Measurements from ENCODE around the gene EIF3B. TPM values are rescaled to one million over a fixed set of nuclear protein-coding genes. Genes with fewer than 3 reads are reported as not detected.
"Not testable (repeated sequence)": the region's sequence is repeated elsewhere in the genome, so short reads cannot be mapped to it uniquely, and the experiment has no call there.

EIF3B gene
- polyA plus RNA-seq, 3 donors: 64.8 to 130 (median 74.6) TPM

DNA sequence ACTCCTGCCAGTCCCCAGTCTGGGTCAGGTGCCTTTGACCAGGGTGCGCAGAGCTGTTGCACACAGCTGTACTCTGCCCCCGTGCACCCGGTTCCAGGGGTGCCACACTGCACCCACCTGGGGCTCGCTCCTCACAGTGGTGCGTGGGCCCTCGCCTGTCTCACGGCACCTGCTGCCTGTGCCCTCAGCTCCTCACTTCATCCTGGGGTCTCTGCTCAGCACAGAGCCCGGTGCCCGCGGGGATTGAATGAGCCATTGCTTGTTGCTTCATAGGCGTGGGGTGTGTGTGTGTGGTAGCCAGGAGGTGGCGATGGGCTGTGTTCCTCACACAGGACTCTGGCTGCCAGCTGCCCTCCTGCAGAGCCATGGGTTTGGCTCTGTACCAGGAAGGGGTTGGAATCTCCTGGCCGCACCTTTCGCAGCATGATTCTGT is 18.5 kb downstream of the EIF3B start:
- no peak overlapping the region for H3K27ac ChIP-seq (ENCODE audit: low read depth, low read length)
- 72 to 92% (median 91%) methylated on average over 14 of the region's 14 CpGs for WGBS, 3 donors

- WGBS, 3 donors: 88 to 95% (median 89%) methylated on average over 7 of the region's 7 CpGs
- no peak overlapping the region for H3K27ac ChIP-seq (ENCODE audit: low read depth, low read length)
Measured at GRCh38 chr7:2373646-2374045, 19.0 kb downstream of the EIF3B start.

GRCh38 chr7:2374401-2374800 is 19.8 kb downstream of the EIF3B start:
- no peak overlapping the region for H3K27ac ChIP-seq (ENCODE audit: low read depth, low read length)
- 94% methylated on average over 18 of the region's 18 CpGs for WGBS, 3 donors

DNA sequence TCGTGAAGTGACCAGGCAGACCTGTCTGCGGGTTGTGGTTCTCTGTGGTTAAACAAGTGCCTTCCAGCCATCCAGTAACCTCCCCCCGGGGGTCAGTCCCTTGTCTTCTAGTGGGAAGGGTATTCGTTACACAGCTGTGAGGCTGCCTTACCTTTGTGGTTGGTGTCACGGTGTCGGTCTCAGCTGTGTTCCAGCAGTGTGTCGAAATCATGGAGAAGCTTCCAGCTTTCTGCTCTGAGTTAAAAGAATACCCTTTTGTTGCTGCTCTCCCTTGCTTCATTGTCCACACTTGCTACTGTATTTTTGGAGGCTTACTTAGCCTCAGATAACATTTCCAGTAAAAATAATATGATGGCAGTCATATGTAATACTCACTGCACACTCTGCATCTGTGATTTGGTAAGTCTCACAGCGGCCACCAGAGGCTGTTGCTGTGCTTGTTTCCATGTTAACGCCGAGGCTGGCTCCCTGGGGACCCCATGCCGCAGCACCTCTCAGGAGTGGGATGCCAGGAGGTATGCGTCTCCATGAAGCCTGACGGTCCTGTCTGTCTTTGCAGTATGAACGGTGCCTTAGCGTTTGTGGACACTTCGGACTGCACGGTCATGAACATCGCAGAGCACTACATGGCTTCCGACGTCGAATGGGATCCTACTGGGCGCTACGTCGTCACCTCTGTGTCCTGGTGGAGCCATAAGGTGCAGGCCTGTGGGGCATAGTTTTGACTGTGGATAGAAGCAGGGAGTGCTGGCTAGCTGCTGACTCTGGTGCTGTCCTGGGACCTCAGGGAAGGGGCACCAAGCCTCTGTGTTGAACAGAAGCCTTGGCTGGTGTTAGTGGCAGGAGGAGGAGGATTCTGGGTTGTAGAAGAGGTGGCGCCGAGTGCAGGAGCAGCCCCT is 20.5 kb downstream of the EIF3B start:
- no peak overlapping the region for H3K27ac ChIP-seq (ENCODE audit: low read depth, low read length)
- WGBS, 3 donors: 86 to 87% (median 86%) methylated on average over 26 of the region's 26 CpGs

DNA sequence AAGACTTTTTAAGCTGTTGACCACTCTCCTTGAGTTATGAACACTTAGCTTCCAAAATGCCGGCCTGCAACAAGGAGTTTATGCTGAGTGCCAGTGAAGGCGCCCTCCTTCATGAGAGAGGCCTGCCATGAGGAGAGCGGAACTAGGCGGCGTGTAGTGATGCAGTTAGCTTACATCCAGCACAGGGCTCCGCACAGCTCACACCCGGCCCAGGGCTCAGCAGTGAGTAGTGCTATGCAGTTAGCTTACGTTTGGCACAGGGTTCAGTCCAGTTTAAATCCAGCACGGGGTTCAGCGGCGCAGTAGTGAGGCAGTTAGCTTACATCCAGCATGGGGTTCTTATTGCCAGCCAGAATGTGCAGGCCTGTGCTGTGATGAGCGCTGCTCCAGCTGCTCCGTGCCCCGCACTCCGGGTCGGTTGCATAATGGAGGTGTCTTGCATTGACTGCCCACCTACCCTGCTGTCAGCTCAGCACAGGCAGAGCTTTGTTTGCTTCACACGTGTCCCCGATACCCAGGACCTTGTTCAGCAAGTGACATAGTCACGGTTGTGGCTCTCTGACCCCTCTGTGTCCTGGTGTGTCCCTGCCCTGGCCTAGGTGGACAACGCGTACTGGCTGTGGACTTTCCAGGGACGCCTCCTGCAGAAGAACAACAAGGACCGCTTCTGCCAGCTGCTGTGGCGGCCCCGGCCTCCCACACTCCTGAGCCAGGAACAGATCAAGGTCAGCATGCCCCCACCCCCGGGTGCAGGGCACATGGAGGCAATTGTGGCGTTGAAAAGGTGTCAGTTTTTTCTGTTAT is 21.9 kb downstream of the EIF3B start:
- H3K27ac ChIP-seq (ENCODE audit: low read depth, low read length): no peak overlapping the region
- WGBS, 3 donors: 54 to 95% (median 94%) methylated on average over 27 of the region's 27 CpGs

DNA sequence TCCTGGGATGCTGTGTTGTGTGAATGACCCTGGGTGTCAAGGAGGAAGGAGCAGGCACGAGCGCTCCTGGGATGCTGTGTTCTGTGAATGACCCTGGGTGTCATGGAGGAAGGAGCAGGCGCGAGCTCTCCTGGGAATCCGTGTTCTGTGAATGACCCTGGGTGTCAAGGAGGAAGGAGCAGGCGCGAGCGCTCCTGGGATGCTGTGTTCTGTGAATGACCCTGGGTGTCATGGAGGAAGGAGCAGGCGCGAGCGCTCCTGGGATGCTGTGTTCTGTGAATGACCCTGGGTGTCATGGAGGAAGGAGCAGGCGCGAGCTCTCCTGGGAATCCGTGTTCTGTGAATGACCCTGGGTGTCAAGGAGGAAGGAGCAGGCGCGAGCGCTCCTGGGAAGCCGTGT is 22.9 kb downstream of the EIF3B start:
- not testable (repeated sequence) for H3K27ac ChIP-seq (ENCODE audit: low read depth, low read length)
- WGBS, 3 donors: 88 to 97% (median 94%) methylated on average over 12 to 14 of the region's 18 CpGs

DNA sequence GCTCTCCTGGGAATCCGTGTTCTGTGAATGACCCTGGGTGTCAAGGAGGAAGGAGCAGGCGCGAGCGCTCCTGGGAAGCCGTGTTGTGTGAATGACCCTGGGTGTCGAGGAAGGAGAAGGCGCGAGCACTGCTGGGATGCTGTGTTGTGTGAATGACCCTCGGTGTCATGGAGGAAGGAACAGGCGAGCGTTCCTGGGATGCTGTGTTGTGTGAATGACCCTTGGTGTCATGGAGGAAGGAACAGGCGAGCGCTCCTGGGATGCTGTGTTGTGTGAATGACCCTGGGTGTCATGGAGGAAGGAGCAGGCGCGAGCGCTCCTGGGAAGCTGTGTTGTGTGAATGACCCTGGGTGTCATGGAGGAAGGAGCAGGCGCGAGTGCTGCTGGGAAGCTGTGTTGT is 23.5 kb downstream of the EIF3B start:
- not testable (repeated sequence) for H3K27ac ChIP-seq (ENCODE audit: low read depth, low read length)
- WGBS, 3 donors: 85 to 94% (median 90%) methylated on average over 13 to 16 of the region's 18 CpGs

GRCh38 chr7:2379161-2379560 is 24.5 kb downstream of the EIF3B start:
- WGBS, 3 donors: 93 to 97% (median 96%) methylated on average over 20 of the region's 20 CpGs
- H3K27ac ChIP-seq (ENCODE audit: low read depth, low read length): no peak overlapping the region

DNA sequence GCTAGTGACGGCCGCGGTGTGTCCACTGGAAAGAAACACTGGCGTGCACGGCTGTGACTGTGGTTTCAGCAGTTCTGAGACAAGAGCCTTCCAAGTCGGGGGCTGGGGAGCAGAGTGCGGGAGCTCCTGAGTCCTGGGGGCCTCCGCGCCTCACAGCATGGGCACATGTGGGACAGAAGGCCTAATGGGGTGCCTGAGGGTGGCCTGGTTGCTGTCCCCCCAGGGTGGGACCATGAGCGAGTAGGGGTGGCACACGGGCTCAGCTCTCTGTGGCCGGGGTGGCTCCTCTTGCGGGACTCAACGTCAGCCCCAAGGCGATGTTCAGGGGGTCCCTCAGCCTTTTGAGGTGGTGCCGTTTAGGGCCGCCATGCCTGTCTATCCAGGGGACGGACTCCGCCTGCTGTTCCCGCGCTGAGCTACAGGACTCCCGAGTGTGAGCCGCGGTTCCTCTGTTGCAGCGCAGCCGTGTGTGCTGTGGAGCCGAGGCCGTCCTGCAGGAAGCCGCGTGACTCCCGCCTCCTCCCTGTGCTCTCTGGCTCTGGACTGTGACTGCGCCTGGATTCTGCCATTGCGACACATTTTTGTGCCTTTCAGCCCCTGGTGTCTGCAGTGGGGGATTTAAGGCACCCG is 25.3 kb downstream of the EIF3B start:
- no peak overlapping the region for H3K27ac ChIP-seq (ENCODE audit: low read depth, low read length)
- WGBS, 3 donors: 86 to 91% (median 88%) methylated on average over 34 of the region's 34 CpGs

DNA sequence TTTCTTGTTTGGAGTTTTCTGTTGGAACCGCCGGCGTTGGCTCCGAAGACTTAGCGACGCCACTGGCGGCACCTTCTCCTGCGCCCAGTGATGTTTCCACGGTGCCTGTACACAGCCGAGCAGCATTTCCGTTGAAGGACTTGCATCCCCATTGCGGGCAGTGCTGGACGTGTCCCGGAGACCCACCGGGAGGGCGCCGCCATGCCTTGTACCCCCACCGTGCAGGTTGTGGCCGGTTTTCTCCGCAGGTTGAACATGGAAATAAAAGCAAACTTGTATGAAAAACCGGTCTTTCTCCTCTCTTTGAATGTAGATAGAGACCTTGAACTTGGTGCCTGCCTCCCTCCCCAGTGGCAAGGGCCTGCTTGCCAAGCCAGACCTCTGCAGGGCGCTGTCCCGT is 25.8 kb downstream of the EIF3B start:
- 93 to 95% (median 95%) methylated on average over 23 of the region's 23 CpGs for WGBS, 3 donors
- H3K27ac ChIP-seq (ENCODE audit: low read depth, low read length): no peak overlapping the region

DNA sequence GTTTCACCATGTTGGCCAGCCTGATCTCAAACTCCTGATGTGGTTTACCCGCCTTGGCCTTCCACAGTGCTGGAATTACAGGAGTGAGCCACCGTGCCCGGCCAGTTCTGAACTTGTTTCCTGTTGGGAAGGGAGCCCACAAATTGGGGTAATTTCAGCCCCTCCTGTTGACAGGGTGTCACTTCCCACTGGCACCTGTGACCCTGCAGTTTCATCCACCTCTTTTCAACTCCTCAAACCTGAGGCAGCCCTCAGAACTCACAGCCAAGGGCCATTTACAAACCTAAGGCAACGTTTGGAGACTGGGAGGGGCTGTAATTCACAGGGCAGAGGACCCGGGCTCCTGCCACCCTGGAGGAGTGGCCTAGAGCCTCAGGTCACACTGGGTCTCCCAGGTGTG is 26.6 kb downstream of the EIF3B start:
- 36 to 53% (median 50%) methylated on average over 5 of the region's 5 CpGs for WGBS, 3 donors
- no peak overlapping the region for H3K27ac ChIP-seq (ENCODE audit: low read depth, low read length)

DNA sequence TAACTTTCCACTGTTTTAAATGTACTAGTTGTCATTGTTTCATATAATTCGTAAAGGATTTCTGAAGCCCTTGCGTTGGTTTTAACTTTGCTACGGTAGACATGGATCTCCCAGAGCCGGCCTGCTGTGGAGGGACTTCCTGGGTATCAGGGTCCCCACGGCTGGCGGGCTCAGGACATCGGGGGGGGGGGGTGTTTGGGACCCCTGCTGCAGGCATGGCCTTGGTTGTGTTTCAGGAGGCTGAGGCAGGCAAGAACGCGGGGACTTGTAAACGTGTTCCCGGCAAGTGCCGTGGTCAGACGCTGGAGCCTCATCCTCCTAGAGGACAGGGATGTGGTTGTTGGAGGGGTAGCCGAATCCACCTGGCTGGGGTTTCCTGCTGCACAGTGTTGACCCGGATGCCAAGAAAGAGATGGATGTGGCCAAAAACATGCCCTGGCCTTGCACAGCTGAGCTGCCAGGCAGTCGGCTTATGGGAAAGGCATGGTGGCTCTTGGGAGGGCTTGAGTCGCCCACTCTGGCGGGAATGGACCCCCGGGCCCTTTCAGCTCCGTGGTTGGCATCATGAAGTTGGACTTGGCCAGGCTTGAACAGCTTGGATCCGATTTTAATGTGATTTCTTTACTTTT is 27.4 kb downstream of the EIF3B start:
- H3K27ac ChIP-seq (ENCODE audit: low read depth, low read length): no peak overlapping the region
- 87 to 90% (median 90%) methylated on average over 21 of the region's 21 CpGs for WGBS, 3 donors

DNA sequence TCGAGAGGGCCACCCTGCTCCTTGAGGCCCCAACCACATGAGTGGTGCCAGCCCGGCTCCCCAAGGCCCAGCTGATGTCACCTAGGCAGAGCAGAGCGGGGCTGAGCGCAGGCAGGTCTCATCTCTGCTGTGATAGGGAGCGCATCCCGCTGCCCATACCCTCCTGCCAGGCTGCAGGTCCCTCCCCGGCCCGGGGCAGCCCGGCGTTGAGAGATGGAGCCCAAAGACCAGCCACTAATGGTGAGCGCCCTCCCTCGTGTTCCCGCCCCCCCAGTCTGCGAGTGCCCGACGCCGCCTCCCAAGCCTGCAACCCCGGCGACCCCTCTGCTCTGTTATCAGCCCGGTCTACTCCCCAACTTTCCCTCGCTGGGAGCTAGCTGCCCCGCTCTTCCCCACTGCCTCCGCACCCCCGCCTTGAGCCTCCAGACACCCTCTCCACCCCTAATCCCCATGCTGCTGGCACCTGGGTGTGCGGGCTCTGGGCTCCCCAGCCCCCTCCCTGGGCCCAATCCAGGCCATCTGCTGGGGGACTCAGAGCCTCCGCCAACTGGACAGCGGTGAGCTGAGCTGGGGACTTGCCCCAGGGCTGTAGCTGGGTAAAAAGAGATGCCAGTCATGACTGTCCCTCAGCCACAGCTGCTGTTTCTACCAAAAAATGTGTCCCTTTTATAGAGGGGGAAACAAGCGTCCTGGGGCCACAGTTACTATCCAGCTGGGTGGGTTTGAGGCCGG is 29.1 kb downstream of the EIF3B start:
- no peak overlapping the region for H3K27ac ChIP-seq (ENCODE audit: low read depth, low read length)
- WGBS, 3 donors: 88 to 92% (median 88%) methylated on average over 28 to 29 of the region's 29 CpGs

DNA sequence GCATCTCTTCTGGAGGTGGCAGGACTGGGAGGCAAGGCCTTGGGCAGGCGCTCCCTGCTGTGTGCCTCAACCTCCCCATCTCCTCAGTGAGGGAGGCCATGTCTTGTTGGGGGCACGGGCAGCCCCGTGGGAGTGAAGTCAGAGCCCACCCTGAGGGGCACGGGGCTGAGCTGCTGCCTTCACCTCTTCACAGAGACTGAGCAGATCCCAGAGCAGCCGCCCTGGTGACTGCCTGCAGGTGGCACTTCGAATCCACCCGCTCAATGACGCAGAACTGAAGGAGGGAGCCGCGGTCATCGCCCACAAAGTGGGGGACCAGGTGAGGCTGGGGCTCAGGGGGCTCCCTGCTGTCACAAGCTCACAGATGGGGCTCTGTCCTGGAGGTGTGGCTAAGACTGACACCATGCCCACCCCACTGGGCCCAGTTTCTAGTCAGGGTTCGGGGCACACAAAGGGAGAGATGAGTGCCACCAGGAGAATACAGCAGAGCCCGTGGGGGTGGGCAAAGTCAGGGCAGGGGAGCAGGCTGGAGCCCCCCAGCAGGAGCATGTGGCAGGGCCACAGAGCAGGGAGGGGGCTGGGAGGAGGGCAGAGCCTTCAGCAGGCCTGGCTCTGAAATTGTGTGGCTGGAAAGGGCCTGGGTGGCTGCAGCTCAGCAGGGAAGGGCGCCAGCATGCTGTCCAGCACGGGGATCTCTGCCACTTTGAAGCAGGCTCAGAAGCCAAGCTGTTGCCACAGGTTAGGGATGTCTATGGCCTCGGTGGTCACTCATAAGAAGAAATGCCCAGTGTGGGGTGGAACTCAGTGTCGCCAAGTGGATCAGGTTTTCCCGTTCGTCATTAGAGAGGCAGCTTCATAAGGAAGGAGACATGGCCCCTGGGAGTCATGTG is 30.0 kb downstream of the EIF3B start:
- H3K27ac ChIP-seq (ENCODE audit: low read depth, low read length): no peak overlapping the region
- WGBS, 3 donors: 84 to 85% (median 85%) methylated on average over 19 of the region's 19 CpGs

DNA sequence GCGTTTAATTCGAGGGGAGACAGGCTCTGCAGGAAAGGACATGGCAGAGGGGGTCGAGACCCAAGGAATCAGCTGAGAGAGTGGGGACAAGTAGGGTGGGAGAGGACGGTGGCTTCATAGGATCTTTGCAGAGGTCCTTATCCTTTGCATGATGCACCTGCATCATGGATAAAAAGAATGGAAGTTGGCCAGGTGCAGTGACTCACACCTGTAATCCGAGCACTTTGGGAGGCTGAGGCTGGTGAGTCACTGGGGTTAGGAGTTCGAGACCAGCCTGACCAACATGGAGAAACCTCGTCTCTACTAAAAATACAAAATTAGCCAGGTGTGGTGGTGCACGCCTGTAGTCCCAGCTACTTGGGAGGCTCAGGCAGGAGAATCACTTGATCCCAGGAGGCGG is 31.5 kb downstream of the EIF3B start:
- WGBS, 3 donors: 89 to 95% (median 91%) methylated on average over 9 of the region's 9 CpGs
- H3K27ac ChIP-seq (ENCODE audit: low read depth, low read length): not testable (repeated sequence)

- 81 to 86% (median 81%) methylated on average over 17 of the region's 17 CpGs for whole genome bisulfite sequencing, 3 donors
Measured at GRCh38 chr7:2386964-2387669, 32.5 kb downstream of the EIF3B start.

More at GRCh38 chr7:2386964-2387669, 32.5 kb downstream of the EIF3B start:
- H3K27ac ChIP-seq (ENCODE audit: low read depth, low read length): no peak overlapping the region

All from adipose tissue (tissue), 3 donors.